Thoracic aorta (tissue), 2 donors: ENCODE measurements around the gene RNF166. TPM values are rescaled to one million over a fixed set of nuclear protein-coding genes. Genes with fewer than 3 reads are reported as not detected.

Experiments used
- ATAC-seq: fragments of 150-250 bp; one replicate; pipeline ENCODE4 v1.8.0; 2017; ENCODE audit warnings: low read depth; ENCODE audit not compliant: insufficient number of reproducible peaks, low FRiP score
- DNase-seq: peaks from one replicate; pipeline ENCODE4 v3.0.0-alpha.2; 2020; ENCODE audit warnings: low spot score
- H3K27ac ChIP-seq, 2 donors: fragments of 200-600 bp; sonication (generic); 1 replicate in 1 of 2; 2 replicates in 1 of 2; pipeline ENCODE4 v1.5.1; 2016; ENCODE audit warnings: mild to moderate bottlenecking in 2 of 2, moderate library complexity in 2 of 2
- H3K27me3 ChIP-seq: fragments of 200-600 bp; sonication (generic); replicated peaks from 2 replicates; pipeline ENCODE4 v1.6.0; 2016; ENCODE audit warnings: mild to moderate bottlenecking; ENCODE audit not compliant: insufficient read depth
- H3K36me3 ChIP-seq: fragments of 200-600 bp; sonication (generic); one replicate; pipeline ENCODE4 v1.5.1; 2016
- H3K4me1 ChIP-seq, 2 donors: fragments of 200-600 bp; sonication (generic); 1 replicate in 1 of 2; 2 replicates in 1 of 2; pipeline versions ENCODE4 v1.5.1 to v1.6.0; 2016; ENCODE audit warnings: low read depth in 2 of 2, mild to moderate bottlenecking in 1 of 2; ENCODE audit not compliant: control insufficient read depth in 1 of 2
- H3K4me3 ChIP-seq: fragments of 200-600 bp; sonication (generic); 2 replicates; pipeline ENCODE4 v1.5.1; 2016; ENCODE audit warnings: mild to moderate bottlenecking
- H3K9me3 ChIP-seq: fragments of 200-600 bp; sonication (generic); 2 replicates; pipeline ENCODE4 v1.5.1; 2016
- total RNA-seq, 2 donors: library from RNA; depleted of rRNA; stranded (reverse); fragments of >200 nt; gene quantifications; one replicate each; pipeline versions ENCODE4 v1.1.0 to v1.2.3, GENCODE V29; 2016
- TF ChIP-seq, protein P1 (sequence below): fragments of 200-600 bp; sonication (generic); IDR thresholded peaks from one replicate; pipeline ENCODE4 v1.5.1; 2019; ENCODE audit warnings: antibody characterized with exemption

RNF166 gene
- total RNA-seq, 2 donors from 2014 or later: 20.7 to 36.6 TPM

DNA sequence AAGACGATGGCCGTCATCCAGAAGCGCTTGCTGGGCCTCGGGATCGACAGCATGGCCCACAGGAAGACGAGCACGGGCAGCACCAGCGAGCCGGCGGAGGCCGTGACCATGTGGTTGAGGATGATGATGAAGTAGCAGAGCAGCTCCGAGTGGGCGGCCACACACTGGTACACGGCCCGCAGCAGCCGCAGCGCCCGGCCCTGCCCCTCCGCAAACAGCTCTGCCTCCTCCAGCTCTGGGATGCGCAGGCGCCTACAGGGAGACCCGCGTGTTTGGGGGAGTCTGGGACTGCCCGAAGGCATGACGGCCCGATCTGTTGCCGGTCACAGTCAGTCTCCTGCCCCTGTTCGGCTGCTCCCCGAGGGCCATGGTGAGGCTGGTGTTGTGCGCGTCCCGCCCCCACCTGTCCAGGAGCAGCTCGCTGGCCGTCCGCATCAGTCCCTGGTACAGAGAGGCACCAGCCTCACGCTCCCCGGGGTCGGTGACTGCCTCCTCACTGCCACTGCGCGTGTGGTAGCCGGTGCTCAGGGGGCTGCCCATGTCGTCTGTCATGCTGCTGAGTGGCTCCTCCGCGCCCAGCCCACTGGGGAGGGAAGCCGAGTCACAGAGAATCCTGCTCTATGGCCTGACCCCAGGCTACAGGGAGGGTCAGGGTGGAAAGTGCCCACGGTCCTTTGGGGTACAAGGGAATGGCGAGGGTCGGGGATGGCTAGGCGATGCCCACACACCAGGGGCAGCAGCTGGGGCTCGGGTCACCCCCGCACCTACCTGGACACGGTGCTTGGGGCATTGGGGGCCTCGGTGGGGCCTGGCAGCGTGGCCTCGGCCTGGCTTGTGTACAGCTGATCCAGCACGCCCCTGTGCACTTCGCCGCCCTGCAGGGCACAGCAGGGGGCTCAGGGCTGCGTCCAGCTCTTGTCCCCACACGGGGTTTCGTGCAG is 15.9 kb upstream of the RNF166 start:
- Histone ChIP-seq H3K9me3 (no peaks in the 10 kb centered on the region), H3K27ac (no peak overlapping the region), H3K36me3 (peaks cover 71% of the 10 kb centered on the region), H3K4me1 (no peaks in the 10 kb centered on the region), H3K27me3 (no peaks in the 10 kb centered on the region), H3K4me3 (no peak overlapping the region)
- TF ChIP-seq, protein P1, sequence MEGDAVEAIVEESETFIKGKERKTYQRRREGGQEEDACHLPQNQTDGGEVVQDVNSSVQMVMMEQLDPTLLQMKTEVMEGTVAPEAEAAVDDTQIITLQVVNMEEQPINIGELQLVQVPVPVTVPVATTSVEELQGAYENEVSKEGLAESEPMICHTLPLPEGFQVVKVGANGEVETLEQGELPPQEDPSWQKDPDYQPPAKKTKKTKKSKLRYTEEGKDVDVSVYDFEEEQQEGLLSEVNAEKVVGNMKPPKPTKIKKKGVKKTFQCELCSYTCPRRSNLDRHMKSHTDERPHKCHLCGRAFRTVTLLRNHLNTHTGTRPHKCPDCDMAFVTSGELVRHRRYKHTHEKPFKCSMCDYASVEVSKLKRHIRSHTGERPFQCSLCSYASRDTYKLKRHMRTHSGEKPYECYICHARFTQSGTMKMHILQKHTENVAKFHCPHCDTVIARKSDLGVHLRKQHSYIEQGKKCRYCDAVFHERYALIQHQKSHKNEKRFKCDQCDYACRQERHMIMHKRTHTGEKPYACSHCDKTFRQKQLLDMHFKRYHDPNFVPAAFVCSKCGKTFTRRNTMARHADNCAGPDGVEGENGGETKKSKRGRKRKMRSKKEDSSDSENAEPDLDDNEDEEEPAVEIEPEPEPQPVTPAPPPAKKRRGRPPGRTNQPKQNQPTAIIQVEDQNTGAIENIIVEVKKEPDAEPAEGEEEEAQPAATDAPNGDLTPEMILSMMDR: no peak
- DNase-seq (no peak), ATAC-seq (no peak)

DNA sequence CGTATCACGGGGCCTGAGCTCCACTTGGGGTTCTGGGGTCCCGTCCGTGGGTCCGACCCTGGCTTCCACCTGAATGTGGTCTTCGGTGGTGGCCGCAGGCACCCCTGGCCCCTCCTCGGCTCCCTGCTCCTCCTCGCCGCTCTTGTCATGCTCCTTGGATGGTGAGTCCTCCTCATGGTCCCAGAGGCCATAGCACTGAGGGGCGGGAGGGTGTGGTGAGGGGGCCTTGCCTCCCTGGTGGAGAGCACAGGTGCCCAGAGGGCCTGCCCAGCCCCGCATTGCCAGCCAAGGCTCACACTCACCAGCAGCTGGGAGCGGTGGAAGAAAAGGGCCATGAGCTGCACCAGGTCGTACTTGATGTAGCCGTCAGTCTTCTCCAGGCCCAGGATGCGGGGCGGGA is 15.0 kb upstream of the RNF166 start:
- ATAC-seq: no peak
- TF ChIP-seq, protein P1: no peak
- no peaks in the 10 kb centered on the region for H3K4me1 ChIP-seq
- no peak overlapping the region for H3K4me3 ChIP-seq
- DNase-seq: no peak
- peaks cover 79% of the 10 kb centered on the region for H3K36me3 ChIP-seq
- no peaks in the 10 kb centered on the region for H3K27me3 ChIP-seq
- H3K27ac ChIP-seq: no peak overlapping the region
- H3K9me3 ChIP-seq: no peaks in the 10 kb centered on the region

DNA sequence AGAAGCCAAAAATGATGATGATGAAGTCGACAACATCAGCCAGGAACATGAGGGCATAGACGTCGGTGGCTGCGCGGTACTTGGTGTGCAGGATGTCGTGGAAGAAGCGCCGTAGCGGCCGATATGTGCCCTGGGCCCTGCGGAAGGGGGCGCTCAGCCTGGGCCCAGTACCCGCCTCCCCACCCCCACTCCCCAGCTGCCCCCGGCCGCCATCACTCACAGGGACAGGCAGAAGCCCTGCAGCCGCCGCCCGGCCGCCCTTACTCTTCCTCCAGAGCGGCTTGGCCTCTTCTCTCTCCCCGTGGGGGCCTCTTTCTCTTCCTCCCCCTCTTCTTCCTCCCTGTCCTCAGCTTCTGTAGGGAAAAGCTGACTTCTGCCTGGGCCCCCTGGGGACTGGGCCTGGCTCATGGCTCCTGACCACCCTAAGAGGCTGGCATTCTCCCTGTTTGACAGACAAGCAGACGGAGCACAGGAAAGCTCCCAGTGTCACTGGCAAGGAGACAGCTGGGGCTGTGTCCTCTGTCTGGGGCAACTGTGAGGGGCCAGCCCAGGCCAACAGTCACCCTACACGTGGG is 14.3 kb upstream of the RNF166 start:
- no peak for DNase-seq
- Histone ChIP-seq H3K36me3 (peaks cover 80% of the 10 kb centered on the region), H3K4me3 (no peak overlapping the region), H3K27ac (no peak overlapping the region), H3K9me3 (no peaks in the 10 kb centered on the region), H3K4me1 (no peaks in the 10 kb centered on the region), H3K27me3 (no peaks in the 10 kb centered on the region)
- TF ChIP-seq, protein P1: no peak
- ATAC-seq: no peak

DNA sequence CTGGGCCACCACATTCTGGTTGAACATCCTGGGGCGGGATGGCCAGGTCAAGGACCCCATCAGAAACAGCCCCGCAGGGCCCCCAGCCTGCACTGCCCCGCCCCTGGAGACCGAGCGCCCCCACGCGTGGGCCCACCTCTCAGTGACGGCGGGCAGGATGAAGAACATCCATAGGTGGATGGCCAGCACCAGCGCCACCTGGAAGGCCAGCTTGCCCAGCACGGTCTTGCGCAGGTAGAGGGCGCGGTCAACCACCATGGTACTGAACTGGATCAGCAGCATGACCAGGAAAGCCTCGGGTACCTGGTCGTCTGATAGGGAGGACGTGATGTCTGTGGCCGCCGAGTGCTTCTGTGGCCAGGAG is 13.7 kb upstream of the RNF166 start:
- peaks cover 77% of the 10 kb centered on the region for H3K36me3 ChIP-seq
- DNase-seq: no peak
- H3K27ac ChIP-seq: no peak overlapping the region

More for the DNA sequence above, 13.7 kb upstream of the RNF166 start:
- TF ChIP-seq, protein P1: no peak
- Histone ChIP-seq H3K27me3 (no peaks in the 10 kb centered on the region), H3K9me3 (no peaks in the 10 kb centered on the region), H3K4me1 (no peaks in the 10 kb centered on the region), H3K4me3 (no peak overlapping the region)
- ATAC-seq: no peak
